Measurements from ENCODE around the gene UBLCP1. TPM values are rescaled to one million over a fixed set of nuclear protein-coding genes. Genes with fewer than 3 reads are reported as not detected.
A peak's percentile ranks its signal among the peaks of the same experiment; 100 is the strongest.

Gene UBLCP1
- total RNA-seq, 1 experiment from 2014 or later: 23.0 TPM

- Mint-ChIP-seq H3K36me3 (ENCODE audit: insufficient read depth, unreplicated experiment) (no peaks in the 10 kb centered on the region), H3K4me1 (ENCODE audit: low read depth, unreplicated experiment) (no peaks in the 10 kb centered on the region), H3K27me3 (ENCODE audit: insufficient read depth, unreplicated experiment) (peaks cover 13% of the 10 kb centered on the region), H3K27ac (ENCODE audit: unreplicated experiment) (no peak overlapping the region), H3K9me3 (ENCODE audit: unreplicated experiment) (peaks cover 30% of the 10 kb centered on the region), H3K4me3 (ENCODE audit: unreplicated experiment) (no peak overlapping the region)
- H3K9me3 ChIP-seq: peaks cover 9% of the 10 kb centered on the region
- no peaks in the 10 kb centered on the region for H3K27me3 ChIP-seq (replicated peaks; ENCODE audit: control insufficient read depth, insufficient read depth, low read length)
- no peaks in the 10 kb centered on the region for H3K4me1 ChIP-seq
- ChIA-PET POLR2A (no interaction called here), CTCF (no interaction called here)
- no peak for DNase-seq
- intact Hi-C loops (cut with micrococcal nuclease; ENCODE audit: unreplicated experiment): no loop called here
- H3K36me3 ChIP-seq (ENCODE audit: control insufficient read depth, insufficient read depth, low read length): no peaks in the 10 kb centered on the region
- TF ChIP-seq CTCF (IDR thresholded peaks at IDR 0.05; ENCODE audit: insufficient read depth in 1 of 2, low read depth in 1 of 2, low read length in 1 of 2, severe bottlenecking in 1 of 2, unreplicated experiment in 1 of 2): no peak
- H3K4me3 ChIP-seq (ENCODE audit: low read depth, low read length): no peak overlapping the region
- BruUV-seq (replicated peaks): no TSS peak
Measured at GRCh38 chr5:159303286-159303685, 40.2 kb downstream of the UBLCP1 start.

GRCh38 chr5:159304961-159305595, 42.0 kb downstream of the UBLCP1 start:
- Histone ChIP-seq H3K4me3 (ENCODE audit: low read depth, low read length) (no peak overlapping the region), H3K27me3 (replicated peaks; ENCODE audit: control insufficient read depth, insufficient read depth, low read length) (no peaks in the 10 kb centered on the region), H3K9me3 (peaks cover 9% of the 10 kb centered on the region), H3K4me1 (no peaks in the 10 kb centered on the region), H3K36me3 (ENCODE audit: control insufficient read depth, insufficient read depth, low read length) (no peaks in the 10 kb centered on the region)
- no peaks in the 10 kb centered on the region for H3K4me1 Mint-ChIP-seq (ENCODE audit: low read depth, unreplicated experiment)
- no peak for TF ChIP-seq CTCF (IDR thresholded peaks at IDR 0.05; ENCODE audit: insufficient read depth in 1 of 2, low read depth in 1 of 2, low read length in 1 of 2, severe bottlenecking in 1 of 2, unreplicated experiment in 1 of 2)
- no peaks in the 10 kb centered on the region for H3K36me3 Mint-ChIP-seq (ENCODE audit: insufficient read depth, unreplicated experiment)
- H3K27ac Mint-ChIP-seq (ENCODE audit: unreplicated experiment): no peak overlapping the region
- H3K4me3 Mint-ChIP-seq (ENCODE audit: unreplicated experiment): no peak overlapping the region
- intact Hi-C loops (cut with micrococcal nuclease; ENCODE audit: unreplicated experiment): no loop called here
- ChIA-PET CTCF (no interaction called here), POLR2A (no interaction called here)
- no TSS peak for BruUV-seq (replicated peaks)
- DNase-seq: no peak
- H3K9me3 Mint-ChIP-seq (ENCODE audit: unreplicated experiment): peaks cover 30% of the 10 kb centered on the region
- peaks cover 17% of the 10 kb centered on the region for H3K27me3 Mint-ChIP-seq (ENCODE audit: insufficient read depth, unreplicated experiment)

GRCh38 chr5:159309689-159310433, 46.8 kb downstream of the UBLCP1 start:
- ChIA-PET CTCF (interaction anchor here (1.0 to 2.6 kb wide), 2 partner anchors 23 to 153 kb away, joined by 3 to 9 read pairs; no protein-coding TSS in a partner anchor), POLR2A (no interaction called here)
- peak overlapping the region; percentile 65 for H3K4me3 Mint-ChIP-seq (ENCODE audit: unreplicated experiment)

More at GRCh38 chr5:159309689-159310433, 46.8 kb downstream of the UBLCP1 start:
- Histone ChIP-seq H3K36me3 (ENCODE audit: control insufficient read depth, insufficient read depth, low read length) (no peaks in the 10 kb centered on the region), H3K9me3 (no peaks in the 10 kb centered on the region), H3K4me1 (peaks cover 4% of the 10 kb centered on the region; the same call in 1 of the 2 replicates), H3K4me3 (ENCODE audit: low read depth, low read length) (no peak overlapping the region), H3K27me3 (replicated peaks; ENCODE audit: control insufficient read depth, insufficient read depth, low read length) (no peaks in the 10 kb centered on the region)
- intact Hi-C loops (cut with micrococcal nuclease; ENCODE audit: unreplicated experiment): no loop called here
- Mint-ChIP-seq H3K36me3 (ENCODE audit: insufficient read depth, unreplicated experiment) (no peaks in the 10 kb centered on the region), H3K27me3 (ENCODE audit: insufficient read depth, unreplicated experiment) (peaks cover 24% of the 10 kb centered on the region), H3K9me3 (ENCODE audit: unreplicated experiment) (no peaks in the 10 kb centered on the region), H3K4me1 (ENCODE audit: low read depth, unreplicated experiment) (no peaks in the 10 kb centered on the region), H3K27ac (ENCODE audit: unreplicated experiment) (no peak overlapping the region)
- no peak for DNase-seq
- no peak for TF ChIP-seq CTCF (IDR thresholded peaks at IDR 0.05; ENCODE audit: insufficient read depth in 1 of 2, low read depth in 1 of 2, low read length in 1 of 2, severe bottlenecking in 1 of 2, unreplicated experiment in 1 of 2)
- BruUV-seq (replicated peaks): no TSS peak

All from Caco-2 (cell line).